ENCODE results near the gene HSD17B2. TPM values are rescaled to one million over a fixed set of nuclear protein-coding genes. Genes with fewer than 3 reads are reported as not detected.

Gene HSD17B2
- total RNA-seq, 4 donors from 2014 or later = 0.40 TPM; not detected in 3

GRCh38 chr16:82113741-82114140, 78.7 kb downstream of the HSD17B2 start:
- no peak for ATAC-seq
- no peaks in the 10 kb centered on the region for H3K4me1 ChIP-seq
- TF ChIP-seq EP300 (IDR thresholded peaks at IDR 0.05) = no peak
- TF ChIP-seq POLR2AphosphoS5 (IDR thresholded peaks at IDR 0.05) = no peak
- TF ChIP-seq POLR2A (IDR thresholded peaks at IDR 0.05) = no peak
- TF ChIP-seq CTCF (IDR thresholded peaks at IDR 0.05) = no peak
- H3K4me3 ChIP-seq = no peak overlapping the region
- WGBS, 2 donors (ENCODE audit: low coverage in 1 of 2) = 46 to 73% methylated on average over 3 of the region's 3 CpGs
- H3K27me3 ChIP-seq = no peaks in the 10 kb centered on the region
- H3K9me3 ChIP-seq = no peaks in the 10 kb centered on the region
- no peak overlapping the region for H3K27ac ChIP-seq
- H3K36me3 ChIP-seq = no peaks in the 10 kb centered on the region

- Histone ChIP-seq H3K36me3 (no peaks in the 10 kb centered on the region), H3K4me1 (no peaks in the 10 kb centered on the region), H3K9me3 (no peaks in the 10 kb centered on the region), H3K4me3 (no peak overlapping the region), H3K27ac (no peak overlapping the region), H3K27me3 (no peaks in the 10 kb centered on the region)
- no peak for ATAC-seq
- 14 to 18% methylated on average over 1 of the region's 1 CpG for WGBS, 2 donors (ENCODE audit: low coverage in 1 of 2)
- TF ChIP-seq CTCF (IDR thresholded peaks at IDR 0.05) (no peak), POLR2AphosphoS5 (IDR thresholded peaks at IDR 0.05) (no peak), POLR2A (IDR thresholded peaks at IDR 0.05) (no peak), EP300 (IDR thresholded peaks at IDR 0.05) (no peak)
Measured at GRCh38 chr16:82116535-82116934, 81.5 kb downstream of the HSD17B2 start.

GRCh38 chr16:82118749-82119148, 83.7 kb downstream of the HSD17B2 start:
- no peak overlapping the region for H3K27ac ChIP-seq
- no peaks in the 10 kb centered on the region for H3K4me1 ChIP-seq
- 80 to 90% methylated on average over 2 of the region's 2 CpGs for WGBS, 2 donors (ENCODE audit: low coverage in 1 of 2)
- no peaks in the 10 kb centered on the region for H3K9me3 ChIP-seq
- no peaks in the 10 kb centered on the region for H3K27me3 ChIP-seq
- no peak for ATAC-seq
- H3K36me3 ChIP-seq = no peaks in the 10 kb centered on the region
- TF ChIP-seq EP300 (IDR thresholded peaks at IDR 0.05) = no peak
- no peak overlapping the region for H3K4me3 ChIP-seq

GRCh38 chr16:82119405-82119804, 84.4 kb downstream of the HSD17B2 start:
- H3K36me3 ChIP-seq = no peaks in the 10 kb centered on the region
- 100% methylated on average over 1 to 2 of the region's 4 CpGs for WGBS, 2 donors (ENCODE audit: low coverage in 1 of 2)
- TF ChIP-seq POLR2AphosphoS5 (IDR thresholded peaks at IDR 0.05) (no peak), EP300 (IDR thresholded peaks at IDR 0.05) (no peak), CTCF (IDR thresholded peaks at IDR 0.05) (no peak), POLR2A (IDR thresholded peaks at IDR 0.05) (no peak)

GRCh38 chr16:82124651-82125050, 89.6 kb downstream of the HSD17B2 start:
- WGBS, 2 donors (ENCODE audit: low coverage in 1 of 2) = 69 to 100% methylated on average over 3 of the region's 3 CpGs
- no peak overlapping the region for H3K27ac ChIP-seq

More at GRCh38 chr16:82119405-82119804, 84.4 kb downstream of the HSD17B2 start:
- ATAC-seq = no peak
- Histone ChIP-seq H3K9me3 (no peaks in the 10 kb centered on the region), H3K4me1 (no peaks in the 10 kb centered on the region), H3K27me3 (no peaks in the 10 kb centered on the region), H3K27ac (no peak overlapping the region), H3K4me3 (no peak overlapping the region)

More at GRCh38 chr16:82124651-82125050, 89.6 kb downstream of the HSD17B2 start:
- H3K27me3 ChIP-seq = no peaks in the 10 kb centered on the region
- H3K36me3 ChIP-seq = no peaks in the 10 kb centered on the region
- H3K4me1 ChIP-seq = no peaks in the 10 kb centered on the region
- H3K9me3 ChIP-seq = no peaks in the 10 kb centered on the region
- H3K4me3 ChIP-seq = no peak overlapping the region
- no peak for TF ChIP-seq POLR2A (IDR thresholded peaks at IDR 0.05)
- no peak for TF ChIP-seq CTCF (IDR thresholded peaks at IDR 0.05)
- no peak for TF ChIP-seq EP300 (IDR thresholded peaks at IDR 0.05)
- no peak for TF ChIP-seq POLR2AphosphoS5 (IDR thresholded peaks at IDR 0.05)
- no peak for ATAC-seq
